PC-3 (cell line): ENCODE measurements around the gene CLCN4. TPM values are rescaled to one million over a fixed set of nuclear protein-coding genes. Genes with fewer than 3 reads are reported as not detected.

Experiments used
- ATAC-seq: fragments of 200-7000 bp; cut with Tn5 transposase; 2 replicates; pipeline ENCODE4 v1.9.1; 2020; ENCODE audit warnings: mild to moderate bottlenecking, moderate library complexity
- BruUV-seq: library from RNA; stranded (reverse); fragments of 400-500 nt; replicated peaks from 2 replicates; lab custom pipeline; 2021; lab: Mats Ljungman, UMichigan
- CTCF ChIA-PET: fragments of 300-600 bp; sonication (Branson Sonifier 250); formaldehyde crosslinking; loops from one replicate; lab custom pipeline; 2022; ENCODE audit warnings: antibody characterized with exemption; lab: Charles Lee
- POLR2A ChIA-PET: fragments of 300-600 bp; sonication (Branson Sonifier 250); formaldehyde crosslinking; loops from one replicate; lab custom pipeline; 2022; ENCODE audit warnings: antibody characterized with exemption; ENCODE audit not compliant: unreplicated experiment; lab: Charles Lee
- DNase-seq: peaks from one replicate; pipeline ENCODE4 v3.0.0-alpha.2; 2015
- H2AFZ ChIP-seq: fragments of 300-600 bp; sonication (generic); 2 replicates; pipeline ENCODE4 v1.6.0; 2016; ENCODE audit warnings: antibody characterized with exemption, low read length
- H3F3A ChIP-seq: fragments of 300-600 bp; sonication (generic); one replicate; pipeline ENCODE4 v1.6.0; 2017; ENCODE audit warnings: antibody characterized with exemption, low read length, control low read depth, mild to moderate bottlenecking; ENCODE audit not compliant: unreplicated experiment
- H3K27ac ChIP-seq: fragments of 300-600 bp; sonication (generic); 2 replicates; pipeline ENCODE4 v1.5.1; 2016; ENCODE audit warnings: mild to moderate bottlenecking, low read length
- H3K27me3 ChIP-seq: fragments of 300-600 bp; sonication (generic); 2 replicates; pipeline ENCODE4 v1.6.1; 2016; ENCODE audit warnings: low read length, mixed read lengths
- H3K36me3 ChIP-seq: fragments of 300-600 bp; sonication (generic); 2 replicates; pipeline ENCODE4 v1.6.1; 2016; ENCODE audit warnings: low read depth, mixed run types, low read length, mixed read lengths
- H3K4me1 ChIP-seq: fragments of 300-600 bp; sonication (generic); 2 replicates; pipeline ENCODE4 v1.5.1; 2016; ENCODE audit warnings: low read length; ENCODE audit not compliant: insufficient read depth
- H3K4me2 ChIP-seq: fragments of 300-600 bp; sonication (generic); 2 replicates; pipeline ENCODE4 v1.6.0; 2016; ENCODE audit warnings: low read length
- H3K4me3 ChIP-seq: fragments of 300-600 bp; sonication (generic); 2 replicates; pipeline ENCODE4 v1.5.1; 2016; ENCODE audit warnings: mild to moderate bottlenecking, low read length, mixed read lengths
- H3K79me2 ChIP-seq: fragments of 300-600 bp; sonication (generic); 2 replicates; pipeline ENCODE4 v1.6.1; 2017; ENCODE audit warnings: low read length, mixed read lengths
- H3K9ac ChIP-seq: fragments of 300-600 bp; sonication (generic); 2 replicates; pipeline ENCODE4 v1.6.0; 2016; ENCODE audit warnings: mild to moderate bottlenecking, low read length
- H3K9me2 ChIP-seq: fragments of 300-600 bp; sonication (generic); replicated peaks from 2 replicates; pipeline ENCODE4 v1.6.1; 2016; ENCODE audit warnings: mixed run types, low read length, mixed read lengths
- H3K9me3 ChIP-seq: fragments of 300-600 bp; sonication (generic); 2 replicates; pipeline ENCODE4 v1.6.1; 2016; ENCODE audit warnings: low read length, mixed read lengths
- H4K20me1 ChIP-seq: fragments of 300-600 bp; sonication (generic); 2 replicates; pipeline ENCODE4 v1.6.1; 2016; ENCODE audit warnings: low read length, mixed read lengths
- EZH2 ChIP-seq: fragments of 300-600 bp; sonication (generic); IDR thresholded peaks from one replicate; pipeline ENCODE4 v1.6.1; 2017; ENCODE audit warnings: antibody characterized with exemption, mild to moderate bottlenecking, low read length; ENCODE audit not compliant: unreplicated experiment
- EZH2phosphoT487 ChIP-seq: fragments of 300-600 bp; sonication (generic); IDR thresholded peaks from 2 replicates; pipeline ENCODE4 v1.6.1; 2018; ENCODE audit warnings: mild to moderate bottlenecking, antibody characterized with exemption, low read length, borderline replicate concordance
- intact Hi-C: fragments of 100-400 bp; cut with micrococcal nuclease; formaldehyde crosslinking; loops from 2 replicates; pipeline ENCODE4 v1.9.0; 2023
- total RNA-seq: library from RNA; depleted of rRNA; stranded (reverse); fragments of >200 nt; gene quantifications from 2 replicates; pipeline ENCODE4 v1.2.3, GENCODE V29; 2014
- TF ChIP-seq, protein P1 (sequence below): fragments of 300-600 bp; sonication (generic); conservative IDR thresholded peaks from 2 replicates; pipeline ENCODE4 v1.5.1; 2017; ENCODE audit warnings: antibody characterized with exemption, low read depth, mild to moderate bottlenecking, low read length

Gene CLCN4
- total RNA-seq, 1 experiment from 2014 or later: 13.7 TPM

DNA sequence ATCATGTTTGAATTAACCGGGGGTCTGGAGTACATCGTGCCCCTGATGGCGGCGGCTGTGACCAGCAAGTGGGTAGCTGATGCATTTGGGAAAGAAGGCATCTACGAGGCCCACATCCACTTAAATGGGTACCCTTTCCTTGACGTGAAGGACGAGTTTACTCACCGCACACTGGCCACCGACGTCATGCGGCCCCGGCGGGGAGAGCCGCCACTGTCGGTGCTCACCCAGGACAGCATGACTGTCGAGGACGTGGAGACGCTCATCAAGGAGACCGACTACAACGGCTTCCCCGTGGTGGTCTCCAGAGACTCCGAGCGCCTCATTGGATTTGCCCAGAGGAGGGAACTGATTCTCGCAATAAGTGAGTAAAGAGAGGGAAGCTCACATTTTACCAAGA, 56.9 kb downstream of the CLCN4 start:
- Histone ChIP-seq H3K9me3 (no peaks in the 10 kb centered on the region), H3K79me2 (no peaks in the 10 kb centered on the region), H3K36me3 (no peaks in the 10 kb centered on the region), H3K27ac (no peak overlapping the region), H3K9ac (no peak overlapping the region), H3K4me2 (no peak overlapping the region), H3K4me1 (no peaks in the 10 kb centered on the region), H2AFZ (no peak overlapping the region), H3K9me2 (no peaks in the 10 kb centered on the region), H3K27me3 (no peaks in the 10 kb centered on the region), H4K20me1 (no peaks in the 10 kb centered on the region), H3F3A (no peaks in the 10 kb centered on the region), H3K4me3 (no peak overlapping the region)
- TF ChIP-seq EZH2 (no peak), EZH2phosphoT487 (no peak)
- TF ChIP-seq, protein P1, sequence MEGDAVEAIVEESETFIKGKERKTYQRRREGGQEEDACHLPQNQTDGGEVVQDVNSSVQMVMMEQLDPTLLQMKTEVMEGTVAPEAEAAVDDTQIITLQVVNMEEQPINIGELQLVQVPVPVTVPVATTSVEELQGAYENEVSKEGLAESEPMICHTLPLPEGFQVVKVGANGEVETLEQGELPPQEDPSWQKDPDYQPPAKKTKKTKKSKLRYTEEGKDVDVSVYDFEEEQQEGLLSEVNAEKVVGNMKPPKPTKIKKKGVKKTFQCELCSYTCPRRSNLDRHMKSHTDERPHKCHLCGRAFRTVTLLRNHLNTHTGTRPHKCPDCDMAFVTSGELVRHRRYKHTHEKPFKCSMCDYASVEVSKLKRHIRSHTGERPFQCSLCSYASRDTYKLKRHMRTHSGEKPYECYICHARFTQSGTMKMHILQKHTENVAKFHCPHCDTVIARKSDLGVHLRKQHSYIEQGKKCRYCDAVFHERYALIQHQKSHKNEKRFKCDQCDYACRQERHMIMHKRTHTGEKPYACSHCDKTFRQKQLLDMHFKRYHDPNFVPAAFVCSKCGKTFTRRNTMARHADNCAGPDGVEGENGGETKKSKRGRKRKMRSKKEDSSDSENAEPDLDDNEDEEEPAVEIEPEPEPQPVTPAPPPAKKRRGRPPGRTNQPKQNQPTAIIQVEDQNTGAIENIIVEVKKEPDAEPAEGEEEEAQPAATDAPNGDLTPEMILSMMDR: no peak
- BruUV-seq: no TSS peak
- intact Hi-C loops: no loop called here
- no peak for ATAC-seq
- CTCF ChIA-PET: no interaction called here
- no peak for DNase-seq
- POLR2A ChIA-PET: no interaction called here

DNA sequence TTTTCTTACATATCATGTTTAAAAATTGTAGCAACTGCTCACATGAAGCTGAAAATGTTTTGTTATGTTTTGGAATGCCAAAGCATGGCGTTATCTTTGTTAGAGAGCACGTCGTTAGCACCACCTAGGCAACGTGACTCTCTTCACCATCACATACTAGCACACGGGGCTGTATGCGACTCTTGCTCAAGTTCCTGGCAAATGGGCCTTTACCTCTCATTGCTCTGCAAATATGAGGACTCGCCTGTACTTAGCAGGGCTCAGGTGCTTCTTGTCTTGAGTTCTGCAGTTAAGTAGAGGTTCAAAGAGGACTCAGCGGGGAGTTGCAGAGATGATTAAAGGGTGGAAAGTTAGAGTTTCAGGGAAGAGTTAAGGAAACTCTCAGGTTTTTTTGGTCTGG, 59.4 kb downstream of the CLCN4 start:
- no TSS peak for BruUV-seq
- Histone ChIP-seq H3K79me2 (no peaks in the 10 kb centered on the region), H3K4me2 (no peak overlapping the region), H3K4me3 (no peak overlapping the region), H3F3A (no peaks in the 10 kb centered on the region), H3K9ac (no peak overlapping the region), H3K9me2 (no peaks in the 10 kb centered on the region), H3K27me3 (no peaks in the 10 kb centered on the region), H2AFZ (no peak overlapping the region), H4K20me1 (no peaks in the 10 kb centered on the region), H3K36me3 (no peaks in the 10 kb centered on the region), H3K9me3 (no peaks in the 10 kb centered on the region), H3K4me1 (no peaks in the 10 kb centered on the region), H3K27ac (no peak overlapping the region)
- no peak for DNase-seq
- no peak for ATAC-seq
- TF ChIP-seq, protein P1: no peak
- TF ChIP-seq EZH2: no peak
- TF ChIP-seq EZH2phosphoT487: no peak
- ChIA-PET CTCF (no interaction called here), POLR2A (no interaction called here)
- intact Hi-C loops: no loop called here

DNA sequence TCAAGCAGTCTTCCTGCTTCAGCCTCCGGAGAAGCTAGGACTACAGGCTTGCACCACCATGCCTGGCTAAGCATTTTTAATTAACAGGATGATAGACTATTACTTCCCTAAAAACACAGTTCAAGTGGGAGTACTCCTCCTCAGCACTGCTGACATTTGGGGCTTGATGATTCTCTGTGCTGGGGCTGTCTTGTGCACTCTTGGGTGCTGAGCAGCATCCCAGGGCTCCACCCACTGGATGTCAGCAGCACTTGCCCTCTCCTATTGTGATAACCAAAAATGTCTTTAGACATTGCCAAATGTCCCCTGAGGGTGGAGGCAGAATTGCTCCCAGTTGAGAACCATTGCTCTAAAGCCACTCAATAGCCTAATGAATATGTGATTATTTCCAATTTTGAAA, 60.4 kb downstream of the CLCN4 start:
- peak; percentile 9 for DNase-seq
- CTCF ChIA-PET: no interaction called here

More for the DNA sequence above, 60.4 kb downstream of the CLCN4 start:
- BruUV-seq: no TSS peak
- no peaks in the 10 kb centered on the region for H4K20me1 ChIP-seq
- POLR2A ChIA-PET: no interaction called here
- H3K4me1 ChIP-seq: no peaks in the 10 kb centered on the region
- no peaks in the 10 kb centered on the region for H3K36me3 ChIP-seq
- peak; percentile 38; the same call in 1 of the 2 replicates for ATAC-seq
- H3K79me2 ChIP-seq: no peaks in the 10 kb centered on the region
- no peak overlapping the region for H3K4me3 ChIP-seq
- no peaks in the 10 kb centered on the region for H3K27me3 ChIP-seq
- TF ChIP-seq EZH2: no peak
- no peak for TF ChIP-seq EZH2phosphoT487
- TF ChIP-seq, protein P1: 0 out of 2 replicates have a peak, but pooled peaks have one; percentile 12
- intact Hi-C loops: no loop called here
- H3F3A ChIP-seq: no peaks in the 10 kb centered on the region
- no peaks in the 10 kb centered on the region for H3K9me2 ChIP-seq
- H3K9me3 ChIP-seq: no peaks in the 10 kb centered on the region
- H3K27ac ChIP-seq: no peak overlapping the region
- no peak overlapping the region for H3K4me2 ChIP-seq
- H3K9ac ChIP-seq: no peak overlapping the region
- H2AFZ ChIP-seq: no peak overlapping the region
